Mucosa of gallbladder (tissue), 1 donor: ENCODE measurements around the gene AOAH. TPM values are rescaled to one million over a fixed set of nuclear protein-coding genes. Genes with fewer than 3 reads are reported as not detected.

Experiments used
- DNase-seq: peaks from one replicate; pipeline ENCODE4 v3.0.0-alpha.2; 2020; ENCODE audit warnings: low spot score
- total RNA-seq: library from RNA; stranded (reverse); gene quantifications from one replicate; pipeline ENCODE4 v1.2.1, GENCODE V29; 2021
- donor health status: DM: no; HTN: no; CAD: no.

Gene AOAH
- total RNA-seq, 1 donor from 2014 or later = 17.0 TPM

DNA sequence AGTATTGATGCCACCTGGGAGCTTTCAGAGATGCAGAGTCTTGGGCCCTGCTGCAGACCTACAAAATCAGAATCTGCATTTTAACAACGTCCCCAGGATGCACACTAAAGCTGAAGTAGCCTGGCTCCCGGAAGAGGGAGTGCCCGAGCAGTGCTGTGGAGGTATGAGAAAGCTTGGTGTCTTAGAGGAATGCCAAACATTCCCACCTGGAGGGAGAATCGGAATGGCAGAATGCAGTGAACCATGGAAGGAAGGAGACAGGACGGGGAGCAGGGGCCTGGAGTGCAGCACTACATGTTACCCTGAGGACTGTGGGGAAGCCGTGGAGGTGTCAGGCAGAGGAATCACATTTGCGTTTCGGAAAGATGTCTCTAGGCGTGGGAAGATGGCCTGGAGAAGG is 90.9 kb downstream of the AOAH start:
- DNase-seq = no peak

GRCh38 chr7:36630112-36630650 is 94.1 kb downstream of the AOAH start:
- DNase-seq = no peak

DNA sequence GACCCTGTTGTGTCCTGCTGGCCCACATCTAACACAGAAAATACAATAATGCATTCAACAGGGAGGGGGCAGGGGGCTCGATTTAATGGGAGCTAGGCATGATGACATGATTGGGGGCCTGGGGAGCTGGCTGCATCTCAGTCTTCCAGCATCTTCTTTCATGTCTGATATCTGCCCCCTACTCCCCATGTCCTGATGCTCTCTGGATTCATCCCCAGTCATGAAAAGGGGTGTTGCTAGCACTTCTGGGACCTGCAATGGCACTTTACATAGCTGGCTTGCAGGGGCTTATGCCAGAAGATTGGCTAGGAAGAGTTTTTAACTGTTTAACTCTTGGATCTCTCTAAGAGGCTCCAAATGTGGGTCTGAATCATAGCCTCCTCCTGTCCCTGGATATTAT is 94.9 kb downstream of the AOAH start:
- no peak for DNase-seq

DNA sequence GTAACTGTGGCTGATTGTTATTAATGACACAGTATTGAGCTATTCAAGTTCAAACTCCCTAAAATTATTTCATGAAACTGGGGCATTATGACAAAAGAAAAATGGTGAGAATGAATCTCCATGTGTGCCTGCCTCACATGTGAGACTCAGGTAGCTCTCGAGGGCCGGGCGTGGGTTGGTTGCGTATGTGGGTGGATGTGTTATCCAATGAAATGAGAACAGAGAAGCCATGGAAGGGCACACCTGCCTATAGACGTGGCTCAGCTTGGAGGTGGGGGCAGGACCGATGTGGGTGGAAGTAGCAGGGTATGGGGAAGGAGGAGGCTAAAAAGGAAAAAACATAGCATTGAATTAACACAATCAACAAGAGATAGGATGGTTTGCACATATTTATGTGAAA is 96.5 kb downstream of the AOAH start:
- no peak for DNase-seq

DNA sequence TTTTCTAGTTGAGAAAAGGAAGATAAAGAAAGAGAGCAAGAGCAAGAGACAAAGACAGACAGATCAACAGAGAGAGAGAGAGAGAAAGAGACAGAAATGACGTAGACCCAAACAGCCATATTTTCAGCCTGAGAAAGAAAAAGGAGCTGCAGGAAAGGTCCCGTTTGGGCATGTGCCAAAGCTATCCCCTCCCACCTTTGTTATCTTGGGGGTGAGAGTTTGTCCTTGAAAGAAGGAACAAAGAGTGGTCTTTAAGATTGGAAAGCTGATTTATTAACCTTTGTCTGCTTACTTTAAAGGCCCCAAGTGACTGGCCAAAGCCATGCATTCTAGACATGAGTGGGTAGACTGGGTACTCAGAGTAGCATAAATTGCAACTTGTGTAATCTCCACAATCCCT is 98.2 kb downstream of the AOAH start:
- DNase-seq = no peak

DNA sequence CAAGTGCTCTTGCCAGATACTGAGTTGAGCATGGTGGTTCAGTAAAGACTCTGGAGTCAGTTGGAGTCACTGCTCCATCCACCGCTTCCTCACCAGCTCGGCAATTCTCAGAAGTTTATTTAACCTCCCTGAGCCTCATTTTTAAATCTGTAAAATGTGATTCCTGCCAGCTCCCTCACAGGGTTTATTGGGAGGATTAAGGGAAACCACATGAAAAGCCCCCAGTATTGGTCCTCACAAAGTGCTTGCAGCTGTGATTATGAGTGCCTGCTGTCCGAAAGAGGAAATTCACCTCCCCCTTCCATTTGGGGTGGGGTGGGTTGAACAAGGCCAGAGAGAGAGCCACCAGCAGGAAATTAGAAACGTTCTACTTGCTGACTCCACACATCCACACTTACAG is 99.0 kb downstream of the AOAH start:
- DNase-seq = no peak

GRCh38 chr7:36623247-36623646 is 101.0 kb downstream of the AOAH start:
- no peak for DNase-seq

DNA sequence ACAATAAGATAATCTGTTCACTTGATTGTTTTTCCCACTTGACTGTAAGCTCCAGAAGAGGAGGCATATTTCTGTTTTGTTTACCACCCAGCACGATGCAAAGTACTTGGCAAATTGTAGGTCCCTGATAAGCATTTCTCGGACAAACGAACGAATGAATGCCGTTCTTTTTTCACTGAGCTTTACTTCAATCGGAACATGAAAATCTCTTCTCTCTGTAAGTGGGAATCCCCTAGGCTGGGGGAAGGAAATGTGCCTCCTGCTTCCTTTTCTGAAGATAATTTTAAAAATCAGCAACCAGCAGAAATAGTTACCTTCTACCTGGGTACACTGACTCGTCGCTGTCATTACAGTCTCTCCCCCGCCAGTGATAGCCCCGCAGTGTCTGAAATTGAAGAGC is 102.9 kb downstream of the AOAH start:
- no peak for DNase-seq

- no peak for DNase-seq
These were observed 104.1 kb downstream of the AOAH start for GRCh38 chr7:36620166-36620708.

GRCh38 chr7:36617408-36617807 is 106.9 kb downstream of the AOAH start:
- no peak for DNase-seq

DNA sequence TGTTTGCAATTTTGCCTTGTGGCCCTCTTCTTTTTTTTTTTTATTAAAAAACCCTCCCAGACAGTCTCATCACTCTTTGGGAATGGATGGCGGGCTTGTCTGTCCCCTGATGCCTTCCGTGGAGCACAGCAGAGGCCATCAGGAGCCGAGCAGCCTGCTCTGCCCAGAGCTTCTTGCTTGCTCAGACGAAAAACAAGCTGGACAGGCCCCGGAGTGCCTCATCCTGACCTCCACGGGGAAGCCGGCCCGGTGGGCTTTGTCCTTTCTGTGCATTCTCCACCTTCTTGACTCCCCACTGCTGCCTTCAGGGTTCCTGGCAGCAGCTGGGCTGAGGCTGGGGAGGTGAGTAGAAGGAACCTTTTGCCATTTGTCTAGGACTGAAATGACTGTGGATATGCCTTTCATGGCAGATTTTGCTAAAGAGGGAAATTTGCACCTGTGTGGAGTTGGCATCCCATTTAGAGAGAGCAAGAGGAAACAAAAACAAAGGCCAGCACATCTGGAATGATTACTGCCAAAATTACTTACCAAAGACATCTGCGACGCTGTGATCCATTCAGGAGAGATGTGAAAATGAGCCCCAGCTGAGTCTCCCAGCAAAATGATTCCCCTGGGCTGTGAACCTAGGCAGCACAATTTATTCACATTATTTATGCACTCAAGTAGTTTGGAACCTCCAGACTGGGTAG is 108.3 kb downstream of the AOAH start:
- DNase-seq = no peak

GRCh38 chr7:36614959-36615358 is 109.3 kb downstream of the AOAH start:
- DNase-seq = no peak

DNA sequence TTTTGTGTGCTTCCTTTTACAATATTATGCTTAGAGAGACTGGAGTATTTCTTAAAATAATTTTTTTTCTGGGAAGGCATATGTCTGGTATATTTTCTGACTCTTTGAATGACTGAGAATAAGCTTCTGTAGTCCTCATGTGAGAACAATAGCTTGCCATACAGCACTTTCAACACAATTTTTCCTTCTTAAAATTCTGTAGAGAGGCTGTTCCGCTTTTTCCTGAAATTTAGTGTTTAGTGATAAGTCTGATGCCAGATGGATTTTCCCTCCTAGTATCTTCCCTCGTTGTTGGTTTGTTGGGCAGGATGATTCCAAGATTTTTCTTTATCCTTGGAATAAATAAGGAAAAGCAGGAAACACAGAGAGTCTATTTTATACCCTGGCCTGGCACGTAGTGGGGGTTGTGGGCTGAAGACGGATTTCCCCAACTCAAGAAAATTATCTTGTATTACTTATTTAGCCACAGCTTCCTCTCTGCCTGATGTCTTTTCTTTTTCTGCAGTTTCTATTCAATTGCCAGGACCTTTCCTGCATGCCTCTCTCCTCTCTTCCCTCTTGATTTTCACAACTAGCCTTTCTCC is 111.2 kb downstream of the AOAH start:
- DNase-seq = no peak

DNA sequence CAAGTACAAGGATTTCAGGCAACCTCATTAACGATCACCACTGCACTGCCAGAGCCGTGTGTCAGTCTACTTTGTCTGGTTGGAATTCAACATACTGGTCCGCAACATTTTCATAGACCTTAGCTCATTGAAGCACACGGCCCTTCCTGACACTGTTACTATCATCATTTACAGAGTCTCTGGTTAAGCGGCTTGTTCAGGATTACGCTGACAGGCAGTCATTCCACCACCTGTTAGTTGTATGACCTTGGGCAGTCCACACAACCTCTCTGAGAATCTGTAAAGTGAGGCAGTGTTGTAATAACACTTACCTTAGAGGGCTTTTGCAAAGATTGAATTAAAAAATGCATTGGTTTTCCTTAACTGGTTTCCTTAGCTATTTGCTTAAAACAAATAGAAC is 112.6 kb downstream of the AOAH start:
- no peak for DNase-seq

DNA sequence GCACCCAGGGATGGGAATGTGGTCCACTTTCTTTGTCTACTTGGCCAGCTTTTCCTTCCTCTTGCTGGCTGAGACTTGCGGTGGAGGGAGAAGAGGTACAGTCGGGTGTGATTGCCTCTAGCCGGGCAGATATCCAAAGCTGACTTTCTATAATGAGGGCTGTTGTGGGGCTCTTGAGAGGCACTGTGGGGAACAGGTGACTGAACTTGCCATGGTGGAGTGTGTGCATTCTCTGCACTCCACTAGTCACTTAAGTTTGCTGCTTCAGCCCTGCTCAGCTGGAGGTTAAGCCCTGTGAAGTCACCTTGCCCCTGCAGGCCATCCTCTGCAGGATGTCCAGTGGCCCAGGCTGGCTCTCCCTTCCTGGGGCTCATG is 116.6 kb downstream of the AOAH start:
- DNase-seq = no peak

- no peak for DNase-seq
These were observed 117.1 kb downstream of the AOAH start for GRCh38 chr7:36606976-36607720.

- DNase-seq = no peak
These were observed 117.9 kb downstream of the AOAH start for GRCh38 chr7:36606153-36606975.

GRCh38 chr7:36605261-36606051 is 118.8 kb downstream of the AOAH start:
- no peak for DNase-seq

DNA sequence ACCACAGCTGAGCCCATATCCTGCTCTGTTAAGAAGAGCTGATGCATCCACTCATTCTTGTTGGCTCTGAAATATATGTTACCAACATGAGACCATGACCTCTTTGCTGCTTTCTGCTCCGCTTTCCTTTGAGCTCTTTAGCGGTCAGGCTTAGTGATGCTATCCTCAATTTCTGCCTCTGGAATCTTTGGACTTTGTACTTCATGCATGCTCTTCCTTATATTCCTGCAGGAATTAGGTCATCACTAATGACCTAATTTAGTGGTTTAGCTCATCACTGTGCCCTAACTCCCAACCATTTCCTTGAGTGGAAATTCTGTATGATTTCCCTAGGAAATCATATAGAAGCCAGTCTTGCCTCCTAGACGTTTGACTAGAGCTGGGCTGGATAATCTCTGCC is 119.5 kb downstream of the AOAH start:
- DNase-seq = no peak

DNA sequence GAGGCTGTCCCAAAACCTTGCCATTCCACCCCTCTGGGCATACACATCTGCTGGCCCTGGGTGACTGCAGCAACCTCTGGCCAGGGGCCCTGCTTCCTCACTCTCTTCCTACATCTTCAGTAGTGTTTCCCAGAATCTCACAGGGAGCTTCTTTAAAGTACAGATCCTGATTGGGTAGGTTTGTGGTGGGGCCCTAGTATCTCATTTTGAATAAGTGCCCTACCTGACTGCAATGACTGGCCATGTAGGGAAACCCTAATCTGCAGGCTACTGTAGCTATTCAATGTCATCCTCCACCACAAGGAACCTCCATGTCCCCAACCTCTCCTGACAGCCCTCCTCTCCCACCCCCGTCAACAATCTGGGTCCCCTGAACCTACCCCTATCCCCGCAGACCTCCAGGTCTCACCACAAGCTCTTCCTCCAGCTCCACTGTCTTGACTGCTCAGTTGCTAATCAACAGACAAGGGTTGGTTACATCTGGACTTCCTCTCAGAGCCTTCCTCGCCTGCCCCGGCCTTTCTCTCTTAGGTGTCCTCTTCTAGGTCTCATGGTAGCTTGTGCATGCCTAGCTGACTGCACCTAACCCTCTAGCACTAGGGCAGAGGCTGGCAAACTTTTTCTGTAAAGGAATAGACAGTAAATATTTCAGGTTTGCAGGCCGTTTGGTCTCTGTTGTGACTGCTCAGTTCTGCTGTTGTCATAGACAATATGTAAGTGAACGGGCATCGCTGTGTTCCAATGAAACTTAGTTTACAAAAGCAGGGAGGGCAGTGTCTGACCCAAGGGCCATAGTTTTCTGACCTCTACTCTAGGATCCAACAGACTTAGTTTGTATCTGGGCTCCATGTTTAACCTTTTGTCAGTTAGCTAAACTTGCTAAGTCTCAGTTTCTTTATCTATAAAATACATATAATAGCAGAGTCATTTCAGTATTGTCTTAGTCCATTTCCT is 121.1 kb downstream of the AOAH start:
- no peak for DNase-seq
